ENCODE measurements around the gene ZKSCAN7.

DNA sequence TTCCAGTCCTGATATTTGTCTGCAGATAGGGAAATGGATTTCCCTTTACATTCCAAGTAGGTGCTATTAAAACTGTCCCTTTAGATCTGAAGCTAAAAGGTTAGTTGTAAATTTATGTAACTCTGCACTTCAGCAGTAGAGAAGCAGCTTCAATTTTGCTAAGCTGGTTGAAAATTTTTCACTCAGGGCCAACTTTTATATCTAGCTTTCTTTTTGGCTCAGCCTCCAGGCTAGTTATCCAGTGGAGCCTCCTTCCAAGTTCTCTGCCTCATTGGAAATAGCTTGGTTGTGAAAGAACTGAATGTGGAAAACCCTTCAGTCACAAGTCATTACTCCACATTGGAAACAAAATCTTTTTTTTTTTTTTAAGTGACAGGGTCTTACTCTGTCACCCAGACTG is 21.6 kb downstream of the ZKSCAN7 start:
- TF ChIP-seq, protein P1, sequence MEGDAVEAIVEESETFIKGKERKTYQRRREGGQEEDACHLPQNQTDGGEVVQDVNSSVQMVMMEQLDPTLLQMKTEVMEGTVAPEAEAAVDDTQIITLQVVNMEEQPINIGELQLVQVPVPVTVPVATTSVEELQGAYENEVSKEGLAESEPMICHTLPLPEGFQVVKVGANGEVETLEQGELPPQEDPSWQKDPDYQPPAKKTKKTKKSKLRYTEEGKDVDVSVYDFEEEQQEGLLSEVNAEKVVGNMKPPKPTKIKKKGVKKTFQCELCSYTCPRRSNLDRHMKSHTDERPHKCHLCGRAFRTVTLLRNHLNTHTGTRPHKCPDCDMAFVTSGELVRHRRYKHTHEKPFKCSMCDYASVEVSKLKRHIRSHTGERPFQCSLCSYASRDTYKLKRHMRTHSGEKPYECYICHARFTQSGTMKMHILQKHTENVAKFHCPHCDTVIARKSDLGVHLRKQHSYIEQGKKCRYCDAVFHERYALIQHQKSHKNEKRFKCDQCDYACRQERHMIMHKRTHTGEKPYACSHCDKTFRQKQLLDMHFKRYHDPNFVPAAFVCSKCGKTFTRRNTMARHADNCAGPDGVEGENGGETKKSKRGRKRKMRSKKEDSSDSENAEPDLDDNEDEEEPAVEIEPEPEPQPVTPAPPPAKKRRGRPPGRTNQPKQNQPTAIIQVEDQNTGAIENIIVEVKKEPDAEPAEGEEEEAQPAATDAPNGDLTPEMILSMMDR (IDR thresholded peaks at IDR 0.05; ENCODE audit: poor library complexity, severe bottlenecking), result no peak
- TF ChIP-seq SMC3 (conservative IDR thresholded peaks at IDR 0.05; ENCODE audit: poor library complexity) (no peak), TAF1 (IDR thresholded peaks at IDR 0.05; ENCODE audit: low read depth) (no peak)
